ENCODE results near the gene PDE11A.

DNA sequence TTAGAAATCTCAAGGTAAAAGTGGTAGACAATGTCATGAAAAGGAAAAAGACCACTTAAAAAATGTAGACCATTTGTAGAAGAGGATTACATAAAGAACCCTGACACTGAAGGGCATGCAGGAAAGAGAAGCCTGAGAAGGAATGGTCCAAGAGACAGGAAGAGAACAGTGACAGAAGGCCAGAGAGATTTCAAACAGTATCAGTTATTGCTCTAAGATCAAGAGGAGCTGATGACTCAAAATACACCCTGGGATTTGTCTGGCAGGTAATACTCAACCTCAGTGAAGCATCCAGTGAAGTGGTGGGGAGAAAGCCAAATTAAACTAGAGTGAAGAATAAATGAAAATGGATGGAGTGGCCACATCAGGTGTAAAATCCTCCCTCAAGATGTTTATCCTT lies 100.5 kb downstream of the PDE11A start:
- TF ChIP-seq, protein P1, sequence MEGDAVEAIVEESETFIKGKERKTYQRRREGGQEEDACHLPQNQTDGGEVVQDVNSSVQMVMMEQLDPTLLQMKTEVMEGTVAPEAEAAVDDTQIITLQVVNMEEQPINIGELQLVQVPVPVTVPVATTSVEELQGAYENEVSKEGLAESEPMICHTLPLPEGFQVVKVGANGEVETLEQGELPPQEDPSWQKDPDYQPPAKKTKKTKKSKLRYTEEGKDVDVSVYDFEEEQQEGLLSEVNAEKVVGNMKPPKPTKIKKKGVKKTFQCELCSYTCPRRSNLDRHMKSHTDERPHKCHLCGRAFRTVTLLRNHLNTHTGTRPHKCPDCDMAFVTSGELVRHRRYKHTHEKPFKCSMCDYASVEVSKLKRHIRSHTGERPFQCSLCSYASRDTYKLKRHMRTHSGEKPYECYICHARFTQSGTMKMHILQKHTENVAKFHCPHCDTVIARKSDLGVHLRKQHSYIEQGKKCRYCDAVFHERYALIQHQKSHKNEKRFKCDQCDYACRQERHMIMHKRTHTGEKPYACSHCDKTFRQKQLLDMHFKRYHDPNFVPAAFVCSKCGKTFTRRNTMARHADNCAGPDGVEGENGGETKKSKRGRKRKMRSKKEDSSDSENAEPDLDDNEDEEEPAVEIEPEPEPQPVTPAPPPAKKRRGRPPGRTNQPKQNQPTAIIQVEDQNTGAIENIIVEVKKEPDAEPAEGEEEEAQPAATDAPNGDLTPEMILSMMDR (IDR thresholded peaks at IDR 0.05) = no peak
- TF ChIP-seq POLR2A (IDR thresholded peaks at IDR 0.05) = no peak
